SU-DHL-6 (cell line): ENCODE measurements around the gene SH3PXD2A.

Source experiments
- EZH2phosphoT487 ChIP-seq: fragments of 200-600 bp; sonication (generic), shearing (Covaris generic); conservative IDR thresholded peaks from 2 replicates; pipeline ENCODE4 v1.6.1; 2018; ENCODE audit warnings: mild to moderate bottlenecking, antibody characterized with exemption, low read length, moderate library complexity, mixed read lengths
- TF ChIP-seq, protein P1 (sequence below): fragments of 200-600 bp; sonication (generic); IDR thresholded peaks from one replicate; pipeline ENCODE4 v1.5.1; 2017; ENCODE audit warnings: antibody characterized with exemption, mild to moderate bottlenecking, low read length, moderate library complexity; ENCODE audit not compliant: insufficient read depth, poor library complexity, severe bottlenecking

DNA sequence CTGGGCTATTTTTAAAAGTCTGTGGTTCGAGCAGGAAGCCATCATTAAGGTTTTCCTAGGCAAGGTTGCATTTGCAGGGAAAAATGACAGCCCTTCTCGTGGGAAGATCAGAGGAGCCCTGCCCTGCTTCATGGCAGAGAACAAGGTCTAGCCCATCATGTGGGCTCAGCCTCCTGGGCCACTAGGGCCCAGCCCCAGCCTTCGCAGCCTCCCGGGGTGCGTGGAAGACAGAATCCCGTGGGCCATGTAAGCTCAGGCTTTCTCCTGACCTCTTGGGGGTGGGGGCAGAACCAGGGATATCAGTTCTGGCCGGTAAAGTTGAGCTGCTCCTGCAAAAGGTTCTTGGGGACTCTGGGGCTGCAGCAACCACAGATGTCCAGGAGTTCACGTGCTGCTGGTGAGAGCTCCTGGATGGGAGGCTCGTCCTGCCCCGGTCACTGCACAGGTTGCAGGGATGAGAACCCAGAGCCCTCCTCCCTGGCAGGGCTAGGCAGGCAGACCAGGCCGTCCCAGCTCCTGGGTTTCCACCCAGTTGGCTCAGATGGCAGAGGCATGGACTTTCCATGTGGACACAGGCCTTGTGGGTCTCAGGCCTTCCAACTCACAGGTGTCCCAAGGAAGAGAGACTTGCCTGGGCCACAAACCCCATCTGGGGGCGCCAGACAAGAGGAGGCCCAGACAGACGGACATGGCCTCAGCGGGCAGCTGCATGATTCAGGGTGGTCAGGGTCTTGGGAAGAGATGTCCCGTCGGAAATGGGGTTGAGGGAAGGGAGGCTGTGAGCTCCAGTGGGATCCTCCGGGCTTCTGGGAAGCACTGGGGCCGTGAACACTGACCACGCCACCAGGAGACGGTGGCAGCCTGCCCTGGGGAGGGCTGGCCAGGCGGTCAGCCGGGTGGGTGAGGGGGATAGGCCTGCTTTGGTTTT lies 235.7 kb downstream of the SH3PXD2A start:
- TF ChIP-seq, protein P1, sequence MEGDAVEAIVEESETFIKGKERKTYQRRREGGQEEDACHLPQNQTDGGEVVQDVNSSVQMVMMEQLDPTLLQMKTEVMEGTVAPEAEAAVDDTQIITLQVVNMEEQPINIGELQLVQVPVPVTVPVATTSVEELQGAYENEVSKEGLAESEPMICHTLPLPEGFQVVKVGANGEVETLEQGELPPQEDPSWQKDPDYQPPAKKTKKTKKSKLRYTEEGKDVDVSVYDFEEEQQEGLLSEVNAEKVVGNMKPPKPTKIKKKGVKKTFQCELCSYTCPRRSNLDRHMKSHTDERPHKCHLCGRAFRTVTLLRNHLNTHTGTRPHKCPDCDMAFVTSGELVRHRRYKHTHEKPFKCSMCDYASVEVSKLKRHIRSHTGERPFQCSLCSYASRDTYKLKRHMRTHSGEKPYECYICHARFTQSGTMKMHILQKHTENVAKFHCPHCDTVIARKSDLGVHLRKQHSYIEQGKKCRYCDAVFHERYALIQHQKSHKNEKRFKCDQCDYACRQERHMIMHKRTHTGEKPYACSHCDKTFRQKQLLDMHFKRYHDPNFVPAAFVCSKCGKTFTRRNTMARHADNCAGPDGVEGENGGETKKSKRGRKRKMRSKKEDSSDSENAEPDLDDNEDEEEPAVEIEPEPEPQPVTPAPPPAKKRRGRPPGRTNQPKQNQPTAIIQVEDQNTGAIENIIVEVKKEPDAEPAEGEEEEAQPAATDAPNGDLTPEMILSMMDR: no peak
- TF ChIP-seq EZH2phosphoT487: no peak
